Kidney epithelial cell (primary cell): ENCODE results near the gene POLA1. TPM values are rescaled to one million over a fixed set of nuclear protein-coding genes. Genes with fewer than 3 reads are reported as not detected.

Experiments
- DNase-seq: peaks from one replicate; pipeline ENCODE4 v3.0.0-alpha.2; 2010; ENCODE audit warnings: low read depth
- H3K27me3 ChIP-seq: 2 replicates; pipeline ENCODE4 v1.6.0; 2011; ENCODE audit warnings: low read length; ENCODE audit not compliant: control insufficient read depth, insufficient read depth
- H3K36me3 ChIP-seq: 2 replicates; pipeline ENCODE4 v1.5.1; 2011; ENCODE audit warnings: low read length; ENCODE audit not compliant: control insufficient read depth, insufficient read depth
- H3K4me3 ChIP-seq: 2 replicates; pipeline ENCODE4 v1.5.1; 2011; ENCODE audit warnings: low read depth, mild to moderate bottlenecking, control low read depth, low read length
- CTCF ChIP-seq: IDR thresholded peaks from 2 replicates; pipeline ENCODE4 v1.5.1; 2011; ENCODE audit warnings: mild to moderate bottlenecking, moderate library complexity, low read length, control low read depth, inconsistent platforms; ENCODE audit not compliant: insufficient read depth, poor library complexity, severe bottlenecking
- total RNA-seq: library from RNA; depleted of rRNA; stranded (reverse); fragments of >200 nt; gene quantifications from 2 replicates; pipeline ENCODE4 v1.2.3, GENCODE V29; 2015

POLA1 gene
- total RNA-seq, 1 donor from 2014 or later, result 6.2 TPM

- DNase-seq, result no peak
- H3K36me3 ChIP-seq, result no peaks in the 10 kb centered on the region
- no peak for TF ChIP-seq CTCF
- no peaks in the 10 kb centered on the region for H3K27me3 ChIP-seq
- H3K4me3 ChIP-seq, result no peak overlapping the region
Measured at GRCh38 chrX:25039036-25039435, 345.3 kb downstream of the POLA1 start.

- DNase-seq, result no peak
- H3K4me3 ChIP-seq, result no peak overlapping the region
- TF ChIP-seq CTCF, result no peak
Measured at GRCh38 chrX:25043192-25043591, 349.5 kb downstream of the POLA1 start.

More at GRCh38 chrX:25043192-25043591, 349.5 kb downstream of the POLA1 start:
- Histone ChIP-seq H3K36me3 (no peaks in the 10 kb centered on the region), H3K27me3 (no peaks in the 10 kb centered on the region)

Other genes with a start within 250 kb of the POLA1 start
- 5.2 and 10.5 TPM in 2 replicates for gene PDK3, start 228.6 kb upstream of the POLA1 start, total RNA-seq
- gene PCYT1B, start 46.6 kb upstream of the POLA1 start, total RNA-seq, result 1.8 and 2.0 TPM in 2 replicates